ENCODE measurements around the gene FOXA3.

FOXA3 gene

GRCh38 chr19:45863840-45864628, at the start of gene FOXA3:
Gene FOXA3 (plus strand): TSS chr19:45864326. CDS start chr19:45864457, 131 bp downstream.
- DNase-seq, result peak; percentile 55 to 62

GRCh38 chr19:45814851-45815480, 49.2 kb upstream of the FOXA3 start, which contains the start of gene RSPH6A:
Gene RSPH6A (minus strand): TSS chr19:45815308. CDS start chr19:45815176, 132 bp downstream.
- no peak for DNase-seq

- no peak for DNase-seq
Measured at GRCh38 chr19:45815481-45816216, 48.5 kb upstream of the FOXA3 start.

- peak in 1 of 2 donors; percentile 7 for DNase-seq
Measured at GRCh38 chr19:45816236-45817009, 47.7 kb upstream of the FOXA3 start.

DNA sequence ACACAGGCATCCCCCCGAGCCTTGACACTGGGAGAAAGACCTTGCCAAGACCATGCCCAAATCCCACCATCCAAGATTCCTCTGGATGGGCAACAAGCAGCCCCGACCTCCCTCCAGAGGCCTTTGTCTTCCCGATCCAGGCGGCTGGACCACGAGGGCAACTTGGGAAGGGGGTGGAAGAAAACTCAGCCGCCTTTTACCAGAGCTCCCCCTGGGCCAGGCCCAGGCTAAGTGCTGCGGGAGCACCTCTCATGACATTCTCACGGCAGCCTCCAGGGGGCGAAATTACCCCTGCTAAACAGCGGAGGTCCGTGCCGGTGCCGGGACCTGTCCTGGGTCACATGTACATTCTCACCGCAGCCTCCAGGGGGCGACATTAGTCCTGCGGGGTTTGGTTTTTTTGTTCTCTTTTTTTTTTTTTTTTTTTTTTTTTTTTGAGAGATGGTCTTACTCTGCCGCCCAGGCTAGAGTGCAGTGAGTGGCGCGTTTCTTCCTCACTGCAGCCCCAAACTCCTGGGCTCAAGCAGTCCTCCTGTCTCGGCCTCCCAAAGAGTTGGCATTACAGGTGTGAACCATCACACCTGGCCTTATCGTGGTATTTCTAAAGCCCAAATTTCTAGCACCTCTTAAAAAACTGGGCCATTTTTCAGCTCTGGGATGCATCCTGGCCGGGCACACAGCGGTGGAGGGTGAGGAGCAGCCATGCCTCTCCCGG, 47.0 kb upstream of the FOXA3 start:
- DNase-seq, result peak; percentile 96

GRCh38 chr19:45817725-45818301, 46.3 kb upstream of the FOXA3 start:
- DNase-seq, result no peak

DNA sequence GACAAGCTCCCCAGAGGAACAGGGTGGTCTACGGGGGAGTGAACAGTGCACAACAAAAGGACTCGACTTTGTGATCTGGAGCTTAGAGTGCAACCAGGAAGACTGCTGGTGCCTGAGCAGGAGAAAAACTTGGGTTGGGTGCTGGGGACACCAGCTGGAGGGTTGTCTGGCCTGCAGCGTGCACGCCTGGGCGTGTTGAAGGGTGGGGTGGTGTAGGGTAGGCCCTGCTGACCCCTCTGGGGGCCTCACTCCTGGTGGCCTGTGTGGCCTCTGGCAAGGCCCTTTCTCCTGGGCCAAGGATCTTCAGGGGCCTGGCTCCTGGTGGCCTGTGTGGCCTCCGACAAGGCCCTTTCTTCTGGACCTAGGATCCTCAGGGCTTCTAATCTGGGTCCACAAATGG, 44.4 kb upstream of the FOXA3 start:
- no peak for DNase-seq

GRCh38 chr19:45820413-45821102, 43.6 kb upstream of the FOXA3 start:
- no peak for DNase-seq

- DNase-seq, result no peak
Measured at GRCh38 chr19:45821103-45821521, 43.0 kb upstream of the FOXA3 start.

DNA sequence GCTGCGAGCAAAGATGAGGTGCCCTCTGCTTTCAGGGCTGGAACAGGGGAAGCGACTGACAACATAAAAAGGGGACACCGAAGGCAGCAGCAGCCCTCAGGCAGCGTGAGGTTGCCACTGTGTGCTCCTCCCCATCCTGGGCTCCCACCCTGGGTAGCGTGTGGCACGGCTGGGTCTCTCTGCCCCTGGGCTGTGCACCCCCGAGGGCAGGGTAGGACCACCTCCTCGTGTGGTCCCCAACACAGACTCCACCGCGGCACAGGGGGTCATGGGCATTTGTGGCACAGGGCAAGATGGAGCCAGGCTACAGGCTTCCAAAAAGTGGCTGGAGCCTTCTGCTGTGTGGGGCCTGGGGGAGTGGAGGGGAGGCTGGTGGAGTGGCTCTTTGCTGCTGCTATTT, 42.6 kb upstream of the FOXA3 start:
- no peak for DNase-seq

DNA sequence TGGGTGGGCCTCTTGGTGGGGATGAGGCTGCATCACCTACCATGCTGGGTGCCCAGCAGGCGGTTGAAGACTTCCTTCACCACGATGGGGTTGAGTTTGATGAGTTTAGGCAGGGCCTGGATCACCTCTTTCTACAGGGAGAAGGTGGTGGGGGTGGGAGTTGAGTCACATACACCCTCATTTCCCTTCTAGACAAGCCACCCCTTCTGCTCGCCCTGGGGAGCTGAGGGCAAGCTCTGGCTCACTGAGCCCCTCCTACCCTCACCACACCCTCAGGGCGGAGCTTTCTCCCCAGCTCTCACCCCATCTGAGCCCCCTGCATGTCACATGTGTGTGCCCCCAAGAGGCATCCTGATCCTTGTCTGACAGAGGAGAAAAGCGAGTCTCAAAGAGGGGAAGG, 41.4 kb upstream of the FOXA3 start:
- no peak for DNase-seq

DNA sequence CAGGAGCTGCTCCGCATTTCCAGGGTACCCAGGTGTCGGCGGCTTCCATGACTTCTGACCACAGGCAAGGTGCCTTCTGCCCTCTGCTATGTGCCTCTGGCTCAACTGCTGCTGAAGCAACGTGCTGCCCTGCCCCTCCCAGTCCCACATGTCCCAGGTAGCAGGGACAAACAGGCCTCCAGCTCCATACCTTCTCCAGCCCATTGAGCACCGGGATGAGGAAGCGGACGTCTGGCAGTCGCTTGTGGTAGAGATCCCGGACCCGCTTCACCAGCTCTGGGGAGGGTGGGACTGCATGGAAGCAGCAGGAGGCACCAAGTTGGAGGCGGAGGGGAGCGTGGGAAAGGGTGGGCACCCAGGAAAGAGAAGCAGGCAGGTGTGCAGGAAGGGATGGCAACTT, 40.9 kb upstream of the FOXA3 start:
- no peak for DNase-seq

GRCh38 chr19:45824041-45824471, 40.1 kb upstream of the FOXA3 start:
- no peak for DNase-seq

GRCh38 chr19:45824531-45825262, 39.4 kb upstream of the FOXA3 start:
- no peak for DNase-seq

GRCh38 chr19:45825263-45825605, 38.9 kb upstream of the FOXA3 start:
- DNase-seq, result no peak

- no peak for DNase-seq
Measured at GRCh38 chr19:45825917-45826893, 37.9 kb upstream of the FOXA3 start.

DNA sequence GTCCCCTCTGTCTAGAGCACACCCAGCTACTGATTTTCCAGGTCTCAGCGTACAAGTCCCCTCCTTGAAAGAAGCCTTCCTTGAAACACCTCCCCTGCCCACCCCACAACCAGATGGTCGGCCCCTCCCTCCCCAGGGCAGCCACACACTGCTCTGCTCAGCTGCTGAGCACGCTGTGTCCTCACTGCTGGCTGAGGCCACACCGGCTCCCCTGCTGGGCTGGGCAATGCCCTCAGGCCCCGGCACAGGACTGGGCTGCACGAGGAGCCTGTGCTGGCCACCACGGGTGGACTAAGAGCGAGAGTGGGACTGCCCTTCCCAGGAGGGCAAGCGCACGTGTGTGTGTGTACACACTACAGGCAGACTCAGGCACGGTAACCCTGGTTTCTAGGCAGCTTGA, 37.2 kb upstream of the FOXA3 start:
- DNase-seq, result no peak

- no peak for DNase-seq
Measured at GRCh38 chr19:45827459-45828093, 36.5 kb upstream of the FOXA3 start.

DNA sequence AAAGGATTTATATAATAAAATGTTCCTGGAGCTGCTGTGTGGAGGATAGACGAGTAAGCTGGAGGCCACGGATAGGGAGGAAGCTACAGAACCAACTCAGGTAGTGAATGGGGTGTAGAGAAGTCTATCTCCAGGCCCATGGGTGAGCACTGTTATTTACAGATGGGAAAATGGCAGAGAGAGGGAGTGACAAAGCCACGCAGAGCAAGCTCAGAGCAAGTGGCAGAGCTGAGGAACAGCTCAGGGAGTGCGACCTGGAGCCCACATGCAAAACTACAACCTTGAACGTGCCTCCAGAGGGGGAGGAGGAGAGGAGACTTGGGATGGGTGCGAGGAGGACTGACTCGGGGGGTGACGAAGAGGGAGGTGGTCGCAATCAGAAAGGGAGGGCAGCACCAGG, 35.6 kb upstream of the FOXA3 start:
- no peak for DNase-seq
